CD4-positive, alpha-beta T cell treated with Interleukin-21 for 1 hour (primary cell): ENCODE measurements around the gene CENPO.
A peak's percentile ranks its signal among the peaks of the same experiment; 100 is the strongest.
"Not testable (repeated sequence)": the region's sequence is repeated elsewhere in the genome, so short reads cannot be mapped to it uniquely, and the experiment has no call there.

ENCODE experiments used
- DNase-seq: peaks from one replicate; pipeline ENCODE4 v3.0.0-alpha.2; 2020

Gene CENPO

GRCh38 chr2:24824966-24825882, 32.0 kb downstream of the CENPO start:
- DNase-seq = peak; percentile 41

GRCh38 chr2:24825883-24826772, 32.9 kb downstream of the CENPO start:
- peak; percentile 21 for DNase-seq

- no peak for DNase-seq
Observed at GRCh38 chr2:24826773-24827145, 33.5 kb downstream of the CENPO start.

- DNase-seq = peak; percentile 80
Observed at GRCh38 chr2:24827321-24828237, 34.4 kb downstream of the CENPO start.

GRCh38 chr2:24828238-24828996, 35.2 kb downstream of the CENPO start:
- DNase-seq = no peak

- no peak for DNase-seq
Observed at GRCh38 chr2:24830351-24830750, 37.1 kb downstream of the CENPO start.

GRCh38 chr2:24830786-24831185, 37.6 kb downstream of the CENPO start:
- no peak for DNase-seq

- DNase-seq = no peak
Observed at GRCh38 chr2:24831221-24832072, 38.2 kb downstream of the CENPO start.

- DNase-seq = no peak
Observed at GRCh38 chr2:24832073-24832461, 38.8 kb downstream of the CENPO start.

GRCh38 chr2:24832521-24832920, 39.3 kb downstream of the CENPO start:
- no peak for DNase-seq

GRCh38 chr2:24832931-24833701, 39.9 kb downstream of the CENPO start:
- DNase-seq = no peak

GRCh38 chr2:24833821-24834732, 40.9 kb downstream of the CENPO start:
- DNase-seq = no peak

- no peak for DNase-seq
Observed at GRCh38 chr2:24834733-24835395, 41.6 kb downstream of the CENPO start.

- not testable (repeated sequence) for DNase-seq
Observed at GRCh38 chr2:24835411-24835810, 42.2 kb downstream of the CENPO start.

- no peak for DNase-seq
Observed at GRCh38 chr2:24836206-24836605, 43.0 kb downstream of the CENPO start.

- no peak for DNase-seq
Observed at GRCh38 chr2:24836706-24837105, 43.5 kb downstream of the CENPO start.

GRCh38 chr2:24837996-24838513, 44.8 kb downstream of the CENPO start:
- no peak for DNase-seq

- no peak for DNase-seq
Observed at GRCh38 chr2:24838541-24838940, 45.3 kb downstream of the CENPO start.
